OCI-LY1 (cell line): ENCODE measurements around the gene USP54.

Experiments
- H2AFZ ChIP-seq: fragments of 200-600 bp; sonication (generic), shearing (Covaris generic); 2 replicates; pipeline ENCODE4 v1.6.0; 2014; ENCODE audit warnings: antibody characterized with exemption, mild to moderate bottlenecking, low read length
- H3F3A ChIP-seq: fragments of 200-600 bp; sonication (generic), shearing (Covaris generic); 2 replicates; pipeline ENCODE4 v1.6.0; 2014; ENCODE audit warnings: mild to moderate bottlenecking, antibody characterized with exemption, low read length, moderate library complexity; ENCODE audit not compliant: insufficient read depth
- H3K27ac ChIP-seq: fragments of 200-600 bp; sonication (generic); 2 replicates; pipeline ENCODE4 v1.5.1; 2014; ENCODE audit warnings: low read length, mixed run types, mild to moderate bottlenecking, low read depth; ENCODE audit not compliant: poor library complexity, severe bottlenecking
- H3K27me3 ChIP-seq: fragments of 200-600 bp; sonication (generic); 2 replicates; pipeline ENCODE4 v1.6.0; 2014; ENCODE audit warnings: antibody characterized with exemption, mild to moderate bottlenecking, low read length, moderate library complexity; ENCODE audit not compliant: insufficient read depth
- H3K36me3 ChIP-seq: fragments of 200-600 bp; sonication (generic); 2 replicates; pipeline ENCODE4 v1.6.1; 2014; ENCODE audit warnings: mild to moderate bottlenecking, antibody characterized with exemption, low read length, moderate library complexity, mixed read lengths; ENCODE audit not compliant: insufficient read depth
- H3K4me1 ChIP-seq: fragments of 200-600 bp; sonication (generic); 2 replicates; pipeline ENCODE4 v1.5.1; 2014; ENCODE audit warnings: mild to moderate bottlenecking, low read length, moderate library complexity; ENCODE audit not compliant: insufficient read depth, severe bottlenecking
- H3K4me2 ChIP-seq: fragments of 200-600 bp; sonication (generic), shearing (Covaris generic); 2 replicates; pipeline ENCODE4 v1.6.1; 2014; ENCODE audit warnings: low read length
- H3K4me3 ChIP-seq: fragments of 200-600 bp; sonication (generic); 2 replicates; pipeline ENCODE4 v1.5.1; 2014; ENCODE audit warnings: low read length, low read depth, mild to moderate bottlenecking, mixed read lengths; ENCODE audit not compliant: poor library complexity, severe bottlenecking
- H3K79me2 ChIP-seq: fragments of 200-600 bp; shearing (Covaris generic); 2 replicates; pipeline ENCODE4 v1.6.1; 2016; ENCODE audit warnings: mixed run types, low read length, mixed read lengths; ENCODE audit not compliant: insufficient read depth
- H3K9ac ChIP-seq: fragments of 200-600 bp; sonication (generic), shearing (Covaris generic); 2 replicates; pipeline ENCODE4 v1.6.1; 2014; ENCODE audit warnings: mild to moderate bottlenecking, low read length, mixed read lengths
- H3K9me2 ChIP-seq: fragments of 200-600 bp; sonication (generic), shearing (Covaris generic); 2 replicates; pipeline ENCODE4 v1.6.1; 2014; ENCODE audit warnings: low read depth, mild to moderate bottlenecking, low read length, mixed read lengths
- H3K9me3 ChIP-seq: fragments of 200-600 bp; shearing (Covaris generic); 2 replicates; pipeline ENCODE4 v1.6.1; 2014; ENCODE audit warnings: low read length, mixed read lengths
- H4K20me1 ChIP-seq: fragments of 200-600 bp; sonication (generic), shearing (Covaris generic); 2 replicates; pipeline ENCODE4 v1.6.0; 2016; ENCODE audit warnings: mild to moderate bottlenecking, low read length; ENCODE audit not compliant: insufficient read depth
- CTCF ChIP-seq: fragments of 200-600 bp; sonication (generic), shearing (Covaris generic); IDR thresholded peaks from 2 replicates; pipeline ENCODE4 v1.5.1; 2017; ENCODE audit warnings: mild to moderate bottlenecking, antibody characterized with exemption, low read length, moderate library complexity, mixed read lengths
- EZH2 ChIP-seq: fragments of 200-600 bp; sonication (generic), shearing (Covaris generic); IDR thresholded peaks from 2 replicates; pipeline ENCODE4 v1.8.0; 2017; ENCODE audit warnings: borderline replicate concordance, mixed run types, mild to moderate bottlenecking, antibody characterized with exemption, low read length, moderate library complexity, mixed read lengths

Gene USP54

GRCh38 chr10:73497623-73498022 lies 93.5 kb downstream of the USP54 start:
- TF ChIP-seq CTCF, result no peak
- no peak for TF ChIP-seq EZH2
- no peaks in the 10 kb centered on the region for H3K36me3 ChIP-seq
- H3K9ac ChIP-seq, result no peak overlapping the region
- peaks cover 38% of the 10 kb centered on the region for H3K4me1 ChIP-seq
- peaks cover 25% of the 10 kb centered on the region for H3K79me2 ChIP-seq
- no peaks in the 10 kb centered on the region for H3K9me3 ChIP-seq
- H3K9me2 ChIP-seq, result no peaks in the 10 kb centered on the region
- H2AFZ ChIP-seq, result no peak overlapping the region
- no peaks in the 10 kb centered on the region for H3F3A ChIP-seq
- H3K27me3 ChIP-seq, result no peaks in the 10 kb centered on the region
- no peak overlapping the region for H3K27ac ChIP-seq
- no peak overlapping the region for H3K4me2 ChIP-seq
- H3K4me3 ChIP-seq, result no peak overlapping the region
- no peaks in the 10 kb centered on the region for H4K20me1 ChIP-seq

GRCh38 chr10:73495884-73496674 lies 95.1 kb downstream of the USP54 start, which contains the start of gene PPP3CB:
TSS of gene PPP3CB (minus strand) at chr10:73496024. CDS start at chr10:73495889, 135 bp downstream.
- Histone ChIP-seq H3K36me3 (no peaks in the 10 kb centered on the region), H3K79me2 (peaks cover 39% of the 10 kb centered on the region), H3K27ac (peak within 1 kb of the TSS; percentile 80), H3K9me2 (no peaks in the 10 kb centered on the region), H4K20me1 (no peaks in the 10 kb centered on the region), H3K9me3 (no peaks in the 10 kb centered on the region), H3K9ac (peak within 1 kb of the TSS; percentile 85), H2AFZ (peak within 1 kb of the TSS; percentile 94; the same call in 1 of the 2 replicates), H3K4me2 (peak within 1 kb of the TSS; percentile 100), H3K4me1 (peaks cover 30% of the 10 kb centered on the region), H3K4me3 (peak within 1 kb of the TSS; percentile 71), H3F3A (no peaks in the 10 kb centered on the region), H3K27me3 (no peaks in the 10 kb centered on the region)
- TF ChIP-seq EZH2 (no peak), CTCF (no peak)

GRCh38 chr10:73495226-73495883 lies 95.8 kb downstream of the USP54 start:
- H3K27me3 ChIP-seq, result no peaks in the 10 kb centered on the region
- no peaks in the 10 kb centered on the region for H3F3A ChIP-seq
- no peak for TF ChIP-seq EZH2
- TF ChIP-seq CTCF, result no peak
- peak overlapping the region; percentile 71 for H3K4me3 ChIP-seq
- H3K4me2 ChIP-seq, result peak overlapping the region; percentile 89
- peaks cover 30% of the 10 kb centered on the region for H3K4me1 ChIP-seq
- peak overlapping the region; percentile 73 for H3K9ac ChIP-seq
- peaks cover 42% of the 10 kb centered on the region for H3K79me2 ChIP-seq
- peak overlapping the region; percentile 80 for H3K27ac ChIP-seq
- H3K36me3 ChIP-seq, result 0 out of 2 replicates have a peak, but pooled peaks cover under 1% of the 10 kb centered on the region
- no peaks in the 10 kb centered on the region for H3K9me3 ChIP-seq
- H3K9me2 ChIP-seq, result no peaks in the 10 kb centered on the region
- H2AFZ ChIP-seq, result no peak overlapping the region
- H4K20me1 ChIP-seq, result no peaks in the 10 kb centered on the region
